Measurements from ENCODE around the gene FMO2.

- TF ChIP-seq POLR2A (IDR thresholded peaks at IDR 0.05) (no peak), CTCF (IDR thresholded peaks at IDR 0.05) (no peak)
Measured at GRCh38 chr1:171173069-171173468, 12.0 kb upstream of the FMO2 start.
